Brain microvascular endothelial cell (primary cell): ENCODE results near the gene ARFGAP1.

Experiments used
- DNase-seq: peaks from one replicate; pipeline ENCODE4 v3.0.0-alpha.2; 2020
- H3K27ac ChIP-seq: fragments of 250-450 bp; sonication (Bioruptor Pico); 2 replicates; pipeline ENCODE4 v1.5.1; 2020; ENCODE audit warnings: mild to moderate bottlenecking, moderate library complexity
- H3K27me3 ChIP-seq: fragments of 250-450 bp; sonication (Bioruptor Pico); replicated peaks from 2 replicates; pipeline ENCODE4 v1.5.1; 2020; ENCODE audit warnings: mild to moderate bottlenecking
- H3K36me3 ChIP-seq: fragments of 250-450 bp; sonication (Bioruptor Pico); replicated peaks from 2 replicates; pipeline ENCODE4 v1.5.1; 2020; ENCODE audit warnings: mild to moderate bottlenecking
- H3K4me3 ChIP-seq: 2 replicates; pipeline ENCODE4 v1.5.1; 2011; ENCODE audit warnings: low read depth, mild to moderate bottlenecking, control low read depth, low read length, moderate library complexity
- in situ Hi-C: cut with HindIII; loops from 2 replicates; pipeline ENCODE4 v1.10.0; 2017; ENCODE audit warnings: low sequenced_read_pairs, low pct_ligation_motif_present
- TF ChIP-seq, protein P1 (sequence below): IDR thresholded peaks from 2 replicates; pipeline ENCODE4 v1.5.1; 2011; ENCODE audit warnings: low read depth, mild to moderate bottlenecking, moderate library complexity, low read length, control low read depth, inconsistent platforms; ENCODE audit errors: missing control alignments

The ARFGAP1 gene

DNA sequence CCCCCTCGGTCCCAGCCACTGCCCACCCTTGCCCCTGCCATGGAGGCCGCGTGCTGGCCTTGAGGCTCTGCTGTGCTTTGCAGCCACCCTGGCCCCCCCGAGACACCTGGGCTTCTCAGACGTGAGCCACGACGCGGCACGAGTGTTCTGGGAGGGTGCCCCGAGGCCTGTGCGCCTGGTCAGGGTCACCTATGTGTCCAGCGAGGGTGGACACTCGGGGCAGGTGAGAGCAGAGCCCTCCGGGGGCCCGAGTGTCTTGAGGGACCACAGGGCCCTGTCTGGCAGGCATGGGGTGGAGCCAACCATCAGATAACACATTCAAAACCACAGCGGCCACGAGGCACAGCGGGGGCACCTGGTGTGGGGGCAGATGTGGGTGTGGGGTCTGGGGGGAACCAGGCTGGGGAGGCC is 39.2 kb downstream of the ARFGAP1 start:
- Histone ChIP-seq H3K27me3 (no peaks in the 10 kb centered on the region), H3K27ac (no peak overlapping the region), H3K4me3 (no peak overlapping the region), H3K36me3 (no peaks in the 10 kb centered on the region)
- no peak for DNase-seq
- in situ Hi-C loops = no loop called here
- TF ChIP-seq, protein P1, sequence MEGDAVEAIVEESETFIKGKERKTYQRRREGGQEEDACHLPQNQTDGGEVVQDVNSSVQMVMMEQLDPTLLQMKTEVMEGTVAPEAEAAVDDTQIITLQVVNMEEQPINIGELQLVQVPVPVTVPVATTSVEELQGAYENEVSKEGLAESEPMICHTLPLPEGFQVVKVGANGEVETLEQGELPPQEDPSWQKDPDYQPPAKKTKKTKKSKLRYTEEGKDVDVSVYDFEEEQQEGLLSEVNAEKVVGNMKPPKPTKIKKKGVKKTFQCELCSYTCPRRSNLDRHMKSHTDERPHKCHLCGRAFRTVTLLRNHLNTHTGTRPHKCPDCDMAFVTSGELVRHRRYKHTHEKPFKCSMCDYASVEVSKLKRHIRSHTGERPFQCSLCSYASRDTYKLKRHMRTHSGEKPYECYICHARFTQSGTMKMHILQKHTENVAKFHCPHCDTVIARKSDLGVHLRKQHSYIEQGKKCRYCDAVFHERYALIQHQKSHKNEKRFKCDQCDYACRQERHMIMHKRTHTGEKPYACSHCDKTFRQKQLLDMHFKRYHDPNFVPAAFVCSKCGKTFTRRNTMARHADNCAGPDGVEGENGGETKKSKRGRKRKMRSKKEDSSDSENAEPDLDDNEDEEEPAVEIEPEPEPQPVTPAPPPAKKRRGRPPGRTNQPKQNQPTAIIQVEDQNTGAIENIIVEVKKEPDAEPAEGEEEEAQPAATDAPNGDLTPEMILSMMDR = no peak

DNA sequence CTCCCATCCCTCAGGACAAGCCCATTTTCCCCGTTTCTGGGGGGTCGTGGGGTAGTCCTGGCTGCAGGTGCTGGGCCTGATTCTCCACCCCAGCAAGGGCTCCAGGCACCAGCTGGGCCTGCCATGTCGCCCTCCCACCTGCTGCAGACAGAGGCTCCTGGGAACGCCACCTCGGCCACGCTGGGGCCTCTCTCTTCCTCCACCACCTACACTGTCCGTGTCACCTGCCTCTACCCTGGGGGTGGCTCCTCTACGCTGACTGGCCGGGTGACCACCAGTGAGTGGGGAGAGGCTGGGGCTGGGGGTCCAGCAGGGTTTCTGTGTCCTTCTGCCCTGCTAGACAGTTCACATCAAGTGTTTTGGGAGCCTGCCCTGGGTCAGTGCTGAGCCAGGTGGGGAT is 39.7 kb downstream of the ARFGAP1 start:
- in situ Hi-C loops = no loop called here
- Histone ChIP-seq H3K36me3 (no peaks in the 10 kb centered on the region), H3K4me3 (no peak overlapping the region), H3K27me3 (no peaks in the 10 kb centered on the region), H3K27ac (no peak overlapping the region)
- no peak for DNase-seq
- TF ChIP-seq, protein P1 = no peak

DNA sequence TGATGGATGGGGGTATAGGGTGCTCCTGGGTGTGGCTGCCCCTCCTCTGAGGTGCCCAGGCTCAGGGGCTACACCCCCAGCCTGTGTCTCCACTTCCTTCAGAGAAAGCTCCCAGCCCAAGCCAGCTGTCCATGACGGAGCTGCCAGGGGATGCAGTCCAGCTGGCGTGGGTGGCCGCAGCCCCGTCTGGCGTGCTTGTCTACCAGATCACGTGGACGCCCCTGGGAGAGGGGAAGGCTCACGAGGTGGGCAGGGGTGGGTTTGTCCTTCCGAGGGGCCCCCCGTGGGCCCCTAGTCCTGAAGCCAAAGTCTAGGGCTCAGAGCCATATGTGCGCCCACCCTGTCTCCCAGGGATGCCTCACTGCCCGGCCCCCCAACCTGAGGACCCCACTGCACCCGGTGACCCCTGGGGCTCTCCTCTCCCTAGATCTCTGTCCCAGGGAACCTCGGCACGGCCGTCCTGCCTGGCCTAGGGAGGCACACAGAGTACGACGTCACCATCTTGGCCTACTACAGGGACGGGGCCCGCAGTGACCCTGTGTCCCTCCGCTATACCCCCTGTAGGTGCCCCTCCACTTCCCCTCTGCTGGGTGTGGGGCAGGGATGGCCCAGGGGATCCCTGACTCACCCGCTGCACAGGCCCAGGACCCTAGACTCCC is 40.2 kb downstream of the ARFGAP1 start:
- no peak for DNase-seq
- no peaks in the 10 kb centered on the region for H3K27me3 ChIP-seq
- in situ Hi-C loops = no loop called here
- TF ChIP-seq, protein P1 = no peak
- no peak overlapping the region for H3K4me3 ChIP-seq
- no peak overlapping the region for H3K27ac ChIP-seq
- H3K36me3 ChIP-seq = no peaks in the 10 kb centered on the region

DNA sequence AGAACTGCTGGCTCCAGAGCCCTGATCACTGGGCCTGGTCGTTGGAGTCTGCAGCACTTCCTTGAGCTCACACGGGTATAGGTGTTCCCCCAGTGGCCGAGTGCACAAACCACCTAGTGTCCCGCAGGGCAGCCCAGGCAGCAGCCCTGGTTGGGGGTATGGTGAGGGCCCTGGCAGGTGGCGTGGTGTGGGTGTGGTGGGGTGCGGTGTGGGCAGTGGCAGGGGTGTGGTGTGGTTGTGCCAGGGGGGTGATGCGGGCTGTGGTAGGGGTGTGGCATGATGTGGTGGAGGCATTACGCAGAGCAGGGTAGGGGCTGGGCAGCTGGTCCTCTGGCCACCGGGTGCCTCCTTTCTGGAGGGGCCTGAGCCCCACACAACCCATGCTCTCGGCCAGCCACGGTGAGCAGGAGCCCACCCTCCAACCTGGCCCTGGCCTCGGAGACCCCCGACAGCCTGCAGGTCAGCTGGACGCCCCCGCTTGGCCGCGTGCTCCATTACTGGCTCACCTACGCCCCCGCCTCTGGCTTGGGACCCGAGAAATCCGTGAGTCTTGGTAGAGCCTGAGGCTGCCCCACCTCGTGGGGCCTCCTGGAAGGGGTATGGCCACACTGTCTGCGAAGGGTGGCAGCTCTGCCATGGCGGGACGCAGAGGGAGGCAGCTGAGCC is 40.9 kb downstream of the ARFGAP1 start:
- in situ Hi-C loops = no loop called here
- TF ChIP-seq, protein P1 = no peak
- no peaks in the 10 kb centered on the region for H3K27me3 ChIP-seq
- H3K4me3 ChIP-seq = no peak overlapping the region
- no peak overlapping the region for H3K27ac ChIP-seq
- no peak for DNase-seq
- no peaks in the 10 kb centered on the region for H3K36me3 ChIP-seq

DNA sequence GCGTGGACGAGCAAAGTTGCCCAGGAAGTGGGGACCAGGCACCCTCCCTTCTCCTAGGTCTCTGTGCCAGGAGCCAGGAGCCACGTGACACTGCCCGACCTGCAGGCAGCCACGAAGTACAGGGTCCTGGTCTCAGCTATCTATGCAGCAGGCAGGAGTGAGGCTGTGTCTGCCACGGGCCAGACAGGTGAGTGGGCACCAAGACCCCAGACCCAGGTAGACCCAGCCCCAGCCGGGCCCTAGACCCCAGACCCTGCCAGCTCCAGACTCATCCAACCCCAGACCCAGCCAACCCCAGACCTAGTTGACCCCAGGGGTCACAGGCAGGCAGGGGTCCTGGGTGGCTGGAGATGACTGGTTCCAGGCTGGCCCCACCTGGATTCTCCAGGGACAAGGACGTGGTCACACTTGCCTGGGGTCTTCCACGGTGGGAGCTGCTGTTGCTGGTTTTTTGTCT is 41.4 kb downstream of the ARFGAP1 start:
- no peak overlapping the region for H3K27ac ChIP-seq
- H3K27me3 ChIP-seq = no peaks in the 10 kb centered on the region
- TF ChIP-seq, protein P1 = no peak
- DNase-seq = no peak
- in situ Hi-C loops = no loop called here
- H3K4me3 ChIP-seq = no peak overlapping the region
- no peaks in the 10 kb centered on the region for H3K36me3 ChIP-seq
